H1 (cell line): Measurements from ENCODE around the gene RUFY1. TPM values are rescaled to one million over a fixed set of nuclear protein-coding genes. Genes with fewer than 3 reads are reported as not detected.

Source experiments
- CTCF ChIA-PET: fragments of 300-600 bp; sonication (Branson Sonifier 250); formaldehyde crosslinking; loops from one replicate; lab custom pipeline; 2021; ENCODE audit not compliant: partially characterized antibody; lab: Charles Lee
- POLR2A ChIA-PET: fragments of 300-600 bp; sonication (Branson Sonifier 250); formaldehyde crosslinking; loops from one replicate; lab custom pipeline; 2021; ENCODE audit warnings: inconsistent platforms; ENCODE audit not compliant: partially characterized antibody; lab: Charles Lee
- DNase-seq, 2 experiments: peaks; one replicate each; pipeline versions ENCODE4 v3.0.0 to v3.0.0-alpha.2; 2010 to 2022; ENCODE audit warnings: low spot score in 2 of 2, low read depth in 1 of 2, mixed read lengths in 1 of 2
- FAIRE-seq: peaks from 2 replicates; lab custom pipeline; 2011; peaks lifted over from hg19 to GRCh38; lab: Jason Lieb, UNC
- H2AFZ ChIP-seq: 2 replicates; pipeline ENCODE4 v1.8.1; 2012; ENCODE audit warnings: low read length, inconsistent platforms
- H2AK5ac ChIP-seq: 2 replicates; pipeline ENCODE4 v1.6.1; 2013; ENCODE audit warnings: low read depth, low read length
- H2BK120ac ChIP-seq: replicated peaks from 2 replicates; pipeline ENCODE3; 2013; ENCODE audit warnings: low read depth, low read length, inconsistent platforms
- H2BK12ac ChIP-seq: 2 replicates; pipeline ENCODE4 v1.6.1; 2013; ENCODE audit warnings: low read depth, low read length
- H2BK15ac ChIP-seq: 2 replicates; pipeline ENCODE4 v1.6.1; 2013; ENCODE audit warnings: low read length
- H2BK20ac ChIP-seq: 2 replicates; pipeline ENCODE4 v1.6.1; 2013; ENCODE audit warnings: low read length
- H2BK5ac ChIP-seq: 2 replicates; pipeline ENCODE4 v1.6.1; 2013; ENCODE audit warnings: low read depth, low read length
- H3K14ac ChIP-seq: 2 replicates; pipeline ENCODE4 v1.6.1; 2013; ENCODE audit warnings: inconsistent platforms; ENCODE audit not compliant: insufficient read length
- H3K18ac ChIP-seq: 2 replicates; pipeline ENCODE4 v1.6.1; 2013; ENCODE audit warnings: low read length; ENCODE audit errors: extremely low read depth
- H3K23ac ChIP-seq: 2 replicates; pipeline ENCODE4 v1.6.1; 2013; ENCODE audit warnings: inconsistent platforms; ENCODE audit not compliant: insufficient read length
- H3K23me2 ChIP-seq: 2 replicates; pipeline ENCODE4 v1.6.1; 2013; ENCODE audit warnings: low read depth, low read length
- H3K27ac ChIP-seq: 2 replicates; pipeline ENCODE4 v1.6.1; 2011; ENCODE audit warnings: low read depth, low read length, inconsistent platforms
- H3K27me3 ChIP-seq, 4 experiments: replicated peaks in 1 of 4; 1 replicate in 1 of 4; 2 replicates in 3 of 4; pipeline versions ENCODE4 v1.6.1 to v1.8.1; 2011 to 2013; ENCODE audit warnings: low read length in 3 of 4, mild to moderate bottlenecking in 3 of 4, inconsistent platforms in 2 of 4, mixed read lengths in 2 of 4, moderate library complexity in 1 of 4; ENCODE audit not compliant: control insufficient read depth in 3 of 4, insufficient read depth in 3 of 4; ENCODE audit errors: extremely low read depth in 1 of 4
- H3K36me3 ChIP-seq, 4 experiments: 2 replicates each; pipeline versions ENCODE4 v1.6.1 to v1.8.1; 2011 to 2013; ENCODE audit warnings: mild to moderate bottlenecking in 4 of 4, low read length in 3 of 4, moderate library complexity in 2 of 4, control low read depth in 1 of 4, inconsistent platforms in 1 of 4; ENCODE audit not compliant: insufficient read depth in 4 of 4, control insufficient read depth in 2 of 4
- H3K4ac ChIP-seq: replicated peaks from 2 replicates; pipeline ENCODE3; 2013; ENCODE audit warnings: low read length, low read depth, mixed read lengths, inconsistent platforms; ENCODE audit not compliant: insufficient read length
- H3K4me1 ChIP-seq, 4 experiments: replicated peaks in 1 of 4; 1 replicate in 1 of 4; 2 replicates in 3 of 4; pipeline versions ENCODE4 v1.6.1 to v1.8.1; 2011 to 2013; ENCODE audit warnings: low read length in 3 of 4, inconsistent platforms in 2 of 4, mixed read lengths in 1 of 4; ENCODE audit not compliant: insufficient read depth in 4 of 4, control insufficient read depth in 3 of 4
- H3K4me2 ChIP-seq, 2 experiments: 2 replicates each; pipeline versions ENCODE4 v1.6.1 to v1.8.1; 2011 to 2013; ENCODE audit warnings: low read depth in 2 of 2, low read length in 2 of 2, control low read depth in 1 of 2, inconsistent platforms in 1 of 2, mild to moderate bottlenecking in 1 of 2; ENCODE audit not compliant: insufficient read depth in 1 of 2
- H3K4me3 ChIP-seq, 4 experiments: fragments of 200-600, 300-600 bp in 1 of 4; sonication (generic), shearing (Covaris generic), sonication (Bioruptor Twin) in 1 of 4; 2 replicates each; pipeline versions ENCODE4 v1.5.1 to v1.8.1; 2011 to 2016; ENCODE audit warnings: low read length in 4 of 4, low read depth in 3 of 4, control low read depth in 2 of 4, inconsistent platforms in 2 of 4, mild to moderate bottlenecking in 2 of 4, mixed read lengths in 1 of 4, moderate library complexity in 1 of 4; ENCODE audit not compliant: insufficient read depth in 2 of 4; ENCODE audit errors: extremely low read depth in 1 of 4
- H3K56ac ChIP-seq: replicated peaks from 2 replicates; pipeline ENCODE3; 2013; ENCODE audit warnings: low read depth, mild to moderate bottlenecking, mixed read lengths, low read length, inconsistent platforms; ENCODE audit not compliant: insufficient read length
- H3K79me1 ChIP-seq: 2 replicates; pipeline ENCODE4 v1.6.1; 2013; ENCODE audit warnings: low read depth, low read length, control low read depth
- H3K79me2 ChIP-seq, 2 experiments: 2 replicates each; pipeline versions ENCODE4 v1.6.1 to v1.8.1; 2012 to 2013; ENCODE audit warnings: low read length in 2 of 2, mild to moderate bottlenecking in 2 of 2, inconsistent platforms in 1 of 2; ENCODE audit not compliant: insufficient read depth in 2 of 2, control insufficient read depth in 1 of 2
- H3K9ac ChIP-seq, 4 experiments: replicated peaks in 1 of 4; 1 replicate in 1 of 4; 2 replicates in 3 of 4; pipeline versions ENCODE4 v1.6.1 to v1.8.1; 2011 to 2013; ENCODE audit warnings: low read depth in 3 of 4, low read length in 3 of 4, control low read depth in 2 of 4, mild to moderate bottlenecking in 2 of 4, moderate library complexity in 2 of 4, inconsistent platforms in 1 of 4; ENCODE audit errors: extremely low read depth in 1 of 4
- H3K9me3 ChIP-seq, 2 experiments: 2 replicates each; pipeline versions ENCODE4 v1.6.1 to v1.8.1; 2012 to 2013; ENCODE audit warnings: mild to moderate bottlenecking in 2 of 2, moderate library complexity in 2 of 2, control low read depth in 1 of 2, inconsistent platforms in 1 of 2, low read depth in 1 of 2, low read length in 1 of 2, mixed read lengths in 1 of 2; ENCODE audit not compliant: insufficient read depth in 2 of 2
- H4K20me1 ChIP-seq, 2 experiments: replicated peaks in 1 of 2; 2 replicates each; pipeline versions ENCODE3 to v1.8.1; 2011 to 2013; ENCODE audit warnings: inconsistent platforms in 2 of 2, low read length in 2 of 2, mild to moderate bottlenecking in 1 of 2; ENCODE audit not compliant: insufficient read depth in 2 of 2, control insufficient read depth in 1 of 2
- H4K5ac ChIP-seq: 2 replicates; pipeline ENCODE4 v1.6.1; 2013; ENCODE audit warnings: low read length, low read depth, mixed read lengths, inconsistent platforms; ENCODE audit not compliant: insufficient read length
- H4K8ac ChIP-seq: 2 replicates; pipeline ENCODE4 v1.8.0; 2013; ENCODE audit warnings: mild to moderate bottlenecking, moderate library complexity, low read length, inconsistent platforms; ENCODE audit not compliant: insufficient read depth; ENCODE audit errors: extremely low read depth
- H4K91ac ChIP-seq: replicated peaks from 2 replicates; pipeline ENCODE3; 2013; ENCODE audit warnings: low read length, mixed read lengths, inconsistent platforms; ENCODE audit not compliant: insufficient read length
- CEBPB ChIP-seq: IDR thresholded peaks from 2 replicates; pipeline ENCODE4 v1.6.1; 2012; ENCODE audit warnings: low read depth, low read length
- KDM4A ChIP-seq: IDR thresholded peaks from one replicate; pipeline ENCODE4 v1.7.1; 2012; ENCODE audit warnings: low read depth, mild to moderate bottlenecking, moderate library complexity, low read length, inconsistent platforms; ENCODE audit not compliant: severe bottlenecking
- NRF1 ChIP-seq: IDR thresholded peaks from 2 replicates; pipeline ENCODE4 v1.6.1; 2011; ENCODE audit warnings: mild to moderate bottlenecking, low read depth, low read length, improper control_type of control experiment
- RAD21 ChIP-seq, 2 experiments: IDR thresholded peaks in 1 of 2; conservative IDR thresholded peaks in 1 of 2; 2 replicates each; pipeline ENCODE4 v1.6.1; 2011; ENCODE audit warnings: low read depth in 2 of 2, low read length in 2 of 2, improper control_type of control experiment in 1 of 2, inconsistent platforms in 1 of 2, mild to moderate bottlenecking in 1 of 2, moderate library complexity in 1 of 2
- SIX5 ChIP-seq: IDR thresholded peaks from 2 replicates; pipeline ENCODE4 v1.6.1; 2011; ENCODE audit warnings: mild to moderate bottlenecking, low read depth, low read length
- WGBS, 2 experiments: shearing (Covaris generic) in 1 of 2; methylation state at CpG; one replicate each; pipeline versions ENCODE4 v1.1.6 to v1.1.7; 2013 to 2015; ENCODE audit warnings: low lambda C conversion rate in 2 of 2, mixed read lengths in 2 of 2, inconsistent platforms in 1 of 2, low coverage in 1 of 2, missing lambda C conversion rate in 1 of 2; ENCODE audit not compliant: insufficient replicate concordance in 2 of 2, insufficient coverage in 1 of 2, insufficient read length in 1 of 2; ENCODE audit errors: extremely low coverage in 1 of 2, missing lambda C conversion rate in 1 of 2; 5-methylcytosine and 5-hydroxymethylcytosine counted together
- polyA plus RNA-seq, 7 experiments: library from polyadenylated mRNA; depleted of rRNA in 3 of 7; stranded (reverse) in 5 of 7; unstranded in 2 of 7; fragments of >200 nt in 5 of 7; fragments of 200-250 nt in 2 of 7; gene quantifications; 1 replicate in 5 of 7; 2 replicates in 1 of 7; 4 replicates in 1 of 7; pipeline versions ENCODE4 v1.2.1 to v1.2.3, GENCODE V29; 2011 to 2013; ENCODE audit warnings: missing spikeins in 2 of 7, mixed read lengths in 2 of 7
- total RNA-seq: library from RNA; stranded (reverse); fragmentation: NEBNext Ultra II Directional; extraction: Animal tissue kit (Norgen Biotek cat#: 25700); gene quantifications from 2 replicates; pipeline ENCODE4 v1.2.1, GENCODE V29; 2021

The RUFY1 gene
- total and polyA plus RNA-seq, 2 of the 8 experiments (the other 6 are each of a cell fraction or from before 2014, with no cell fraction given) = 22.4 to 29.5 TPM

DNA sequence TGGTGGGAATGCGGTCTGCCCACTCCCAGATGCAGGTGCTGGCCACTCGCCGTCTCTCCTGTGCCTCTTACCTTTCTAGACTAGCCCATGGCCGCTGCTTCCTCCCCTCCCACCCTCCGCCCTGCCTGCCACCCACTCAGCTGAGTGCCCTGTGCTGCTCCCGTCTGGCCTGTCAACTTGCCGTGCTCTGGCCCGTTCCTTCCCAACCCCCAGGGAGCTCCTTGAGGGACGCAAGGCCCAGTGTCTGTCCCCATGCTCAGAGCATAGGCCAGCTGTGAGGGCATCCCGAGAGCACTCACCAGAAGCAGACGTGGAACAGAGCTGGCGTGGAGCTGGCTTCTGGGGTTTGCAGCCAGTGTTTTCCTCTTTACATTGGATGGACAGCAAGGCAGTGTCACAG, 53.0 kb downstream of the RUFY1 start:
- Histone ChIP-seq H3K4me1 (no peaks in the 10 kb centered on the region), H3K14ac (no peak overlapping the region)
- CTCF ChIA-PET = interaction anchor here (1.3 to 2.0 kb wide), 3 partner anchors 9 to 67 kb away, joined by 3 to 8 read pairs (median 4); no protein-coding TSS in a partner anchor
- TF ChIP-seq SIX5 = no peak
- TF ChIP-seq NRF1 = no peak
- TF ChIP-seq RAD21 (IDR thresholded peaks at IDR 0.05 in 1 of 2, conservative IDR thresholded peaks at IDR 0.05 in 1 of 2; ENCODE audit: low read depth in 2 of 2, low read length in 2 of 2) = no peak
- TF ChIP-seq CEBPB = no peak
- no peak for TF ChIP-seq KDM4A

More for the DNA sequence above, 53.0 kb downstream of the RUFY1 start:
- H3K9ac ChIP-seq = no peak overlapping the region
- no peak overlapping the region for H3K27ac ChIP-seq
- no peak overlapping the region for H2AFZ ChIP-seq
- H4K5ac ChIP-seq = no peak overlapping the region
- H3K27me3 ChIP-seq = no peaks in the 10 kb centered on the region
- no peaks in the 10 kb centered on the region for H3K9me3 ChIP-seq
- H2BK12ac ChIP-seq = no peak overlapping the region
- H3K56ac ChIP-seq = no peak overlapping the region
- POLR2A ChIA-PET = interaction anchor here (1.2 to 3.0 kb wide), 3 partner anchors 13 to 75 kb away, joined by 4 to 7 read pairs (median 4); no protein-coding TSS in a partner anchor
- H2AK5ac ChIP-seq = no peak overlapping the region
- peaks cover 3 to 20% of the 10 kb centered on the region in 2 experiments for H4K20me1 ChIP-seq
- H2BK120ac ChIP-seq = no peak overlapping the region
- peaks cover 24 to 67% (median 48%) of the 10 kb centered on the region in 4 experiments for H3K36me3 ChIP-seq
- no peaks in the 10 kb centered on the region for H3K79me1 ChIP-seq
- H3K4me3 ChIP-seq = no peak overlapping the region
- H3K4ac ChIP-seq = no peak overlapping the region
- no peaks in the 10 kb centered on the region for H3K79me2 ChIP-seq
- WGBS, 2 experiments = 86% methylated on average over 9 of the region's 12 CpGs; no CpG with 5 or more reads in 1 of the 2 experiments
- FAIRE-seq (no peak), DNase-seq (no peak)
- no peak overlapping the region for H3K18ac ChIP-seq
- H2BK15ac ChIP-seq = no peak overlapping the region
- H4K8ac ChIP-seq = no peak overlapping the region
- no peak overlapping the region for H3K4me2 ChIP-seq
- no peaks in the 10 kb centered on the region for H3K23me2 ChIP-seq
- H2BK20ac ChIP-seq = no peak overlapping the region
- no peak overlapping the region for H3K23ac ChIP-seq
- no peak overlapping the region for H4K91ac ChIP-seq
- H2BK5ac ChIP-seq = no peak overlapping the region
